Skin of body (tissue), 2 donors: Measurements from ENCODE around the gene NSD2. TPM values are rescaled to one million over a fixed set of nuclear protein-coding genes. Genes with fewer than 3 reads are reported as not detected.
"Not testable (repeated sequence)": the region's sequence is repeated elsewhere in the genome, so short reads cannot be mapped to it uniquely, and the experiment has no call there.

ENCODE experiments used
- DNase-seq: peaks from one replicate; lab custom pipeline; 2025; lab: John Stamatoyannopoulos, UW
- total RNA-seq: library from RNA; depleted of rRNA; stranded (reverse); fragments of >200 nt; gene quantifications from one replicate; pipeline ENCODE4 v1.2.3, GENCODE V29; 2014

Gene NSD2
- total RNA-seq, 1 donor from 2014 or later = 41.8 TPM

- DNase-seq = peak; percentile 56
These were observed 28.2 kb downstream of the NSD2 start for GRCh38 chr4:1899149-1900086.

GRCh38 chr4:1900087-1900433 lies 28.9 kb downstream of the NSD2 start:
- DNase-seq = no peak

GRCh38 chr4:1900624-1901023 lies 29.4 kb downstream of the NSD2 start:
- no peak for DNase-seq

GRCh38 chr4:1901127-1901526 lies 29.9 kb downstream of the NSD2 start:
- no peak for DNase-seq

GRCh38 chr4:1902243-1902642 lies 31.1 kb downstream of the NSD2 start:
- DNase-seq = no peak

- DNase-seq = no peak
These were observed 31.8 kb downstream of the NSD2 start for GRCh38 chr4:1903035-1903434.

- DNase-seq = no peak
These were observed 32.8 kb downstream of the NSD2 start for GRCh38 chr4:1904042-1904441.

- peak; percentile 3 for DNase-seq
These were observed 36.8 kb downstream of the NSD2 start for GRCh38 chr4:1907848-1908525.

GRCh38 chr4:1909696-1910095 lies 38.5 kb downstream of the NSD2 start:
- not testable (repeated sequence) for DNase-seq

GRCh38 chr4:1910643-1911042 lies 39.5 kb downstream of the NSD2 start:
- peak; percentile 20 for DNase-seq

GRCh38 chr4:1911316-1911715 lies 40.1 kb downstream of the NSD2 start:
- DNase-seq = not testable (repeated sequence)

- no peak for DNase-seq
These were observed 51.6 kb downstream of the NSD2 start for GRCh38 chr4:1922821-1923220.

- DNase-seq = no peak
These were observed 56.5 kb downstream of the NSD2 start for GRCh38 chr4:1927675-1928074.

GRCh38 chr4:1928356-1929239 lies 57.4 kb downstream of the NSD2 start:
- DNase-seq = no peak

- DNase-seq = no peak
These were observed 61.5 kb downstream of the NSD2 start for GRCh38 chr4:1932736-1933135.

GRCh38 chr4:1933700-1934099 lies 62.5 kb downstream of the NSD2 start:
- no peak for DNase-seq

GRCh38 chr4:1937550-1937949 lies 66.4 kb downstream of the NSD2 start:
- no peak for DNase-seq

- DNase-seq = no peak
These were observed 66.8 kb downstream of the NSD2 start for GRCh38 chr4:1938027-1938426.

GRCh38 chr4:1939664-1940509 lies 68.7 kb downstream of the NSD2 start:
- DNase-seq = no peak

- no peak for DNase-seq
These were observed 69.4 kb downstream of the NSD2 start for GRCh38 chr4:1940566-1940965.

- DNase-seq = no peak
These were observed 72.7 kb downstream of the NSD2 start for GRCh38 chr4:1943928-1944327.
